IMR-90 (cell line): ENCODE data around the gene KCNK4.

Source experiments
- CEBPB ChIP-seq: IDR thresholded peaks from 2 replicates; pipeline ENCODE4 v1.6.1; 2012; ENCODE audit warnings: low read depth, low read length, improper control_type of control experiment
- CHD1 ChIP-seq: IDR thresholded peaks from 2 replicates; pipeline ENCODE4 v1.6.1; 2012; ENCODE audit warnings: low read depth, low read length, improper control_type of control experiment
- MAFK ChIP-seq: IDR thresholded peaks from 2 replicates; pipeline ENCODE4 v1.6.1; 2012; ENCODE audit warnings: low read depth, low read length, improper control_type of control experiment
- NFE2L2 ChIP-seq: fragments of 150-350 bp; IDR thresholded peaks from 2 replicates; pipeline ENCODE4 v1.6.1; 2016; ENCODE audit warnings: low read depth, mild to moderate bottlenecking, low read length
- POLR2A ChIP-seq: IDR thresholded peaks from 2 replicates; pipeline ENCODE4 v1.6.1; 2012; ENCODE audit warnings: mild to moderate bottlenecking, low read depth, low read length
- RFX5 ChIP-seq: IDR thresholded peaks from 2 replicates; pipeline ENCODE4 v1.8.0; 2012; ENCODE audit warnings: low read depth, mild to moderate bottlenecking, low read length, moderate library complexity
- SMC3 ChIP-seq: fragments of 150-350 bp; IDR thresholded peaks from 2 replicates; pipeline ENCODE4 v1.6.1; 2016; ENCODE audit warnings: low read depth, mild to moderate bottlenecking, antibody characterized with exemption, low read length, moderate library complexity
- TF ChIP-seq, protein P1 (sequence below): conservative IDR thresholded peaks from 2 replicates; pipeline ENCODE4 v1.5.1; 2012; ENCODE audit warnings: mild to moderate bottlenecking, low read depth, low read length, improper control_type of control experiment
- TF ChIP-seq, protein P2 (sequence below): fragments of 150-350 bp; IDR thresholded peaks from 2 replicates; pipeline ENCODE4 v1.6.1; 2016; ENCODE audit warnings: low read depth, mild to moderate bottlenecking, low read length, moderate library complexity, borderline replicate concordance

DNA sequence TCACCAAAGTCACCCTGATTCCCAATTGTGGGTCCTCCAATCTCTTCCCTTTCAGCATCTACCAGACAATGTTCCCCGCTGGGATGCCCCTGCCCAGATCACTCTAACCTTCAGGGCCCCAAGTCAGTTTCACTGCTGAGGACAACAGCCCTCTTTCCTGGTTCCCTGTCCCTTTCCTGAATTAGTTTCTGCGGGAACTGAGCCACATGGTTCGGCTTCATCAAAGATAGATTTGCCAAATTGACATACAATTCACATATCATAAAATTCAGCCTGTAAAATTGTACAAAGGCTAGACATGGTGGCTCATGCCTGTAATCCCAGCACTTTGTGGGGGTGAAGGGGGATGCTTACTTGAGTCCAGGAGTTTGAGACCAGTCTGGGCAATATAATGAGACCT, 36.9 kb downstream of the KCNK4 start:
- no peak for TF ChIP-seq SMC3
- TF ChIP-seq, protein P1, sequence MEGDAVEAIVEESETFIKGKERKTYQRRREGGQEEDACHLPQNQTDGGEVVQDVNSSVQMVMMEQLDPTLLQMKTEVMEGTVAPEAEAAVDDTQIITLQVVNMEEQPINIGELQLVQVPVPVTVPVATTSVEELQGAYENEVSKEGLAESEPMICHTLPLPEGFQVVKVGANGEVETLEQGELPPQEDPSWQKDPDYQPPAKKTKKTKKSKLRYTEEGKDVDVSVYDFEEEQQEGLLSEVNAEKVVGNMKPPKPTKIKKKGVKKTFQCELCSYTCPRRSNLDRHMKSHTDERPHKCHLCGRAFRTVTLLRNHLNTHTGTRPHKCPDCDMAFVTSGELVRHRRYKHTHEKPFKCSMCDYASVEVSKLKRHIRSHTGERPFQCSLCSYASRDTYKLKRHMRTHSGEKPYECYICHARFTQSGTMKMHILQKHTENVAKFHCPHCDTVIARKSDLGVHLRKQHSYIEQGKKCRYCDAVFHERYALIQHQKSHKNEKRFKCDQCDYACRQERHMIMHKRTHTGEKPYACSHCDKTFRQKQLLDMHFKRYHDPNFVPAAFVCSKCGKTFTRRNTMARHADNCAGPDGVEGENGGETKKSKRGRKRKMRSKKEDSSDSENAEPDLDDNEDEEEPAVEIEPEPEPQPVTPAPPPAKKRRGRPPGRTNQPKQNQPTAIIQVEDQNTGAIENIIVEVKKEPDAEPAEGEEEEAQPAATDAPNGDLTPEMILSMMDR: no peak
- no peak for TF ChIP-seq RFX5
- no peak for TF ChIP-seq POLR2A
- no peak for TF ChIP-seq CHD1
- TF ChIP-seq MAFK: no peak
- no peak for TF ChIP-seq CEBPB
- no peak for TF ChIP-seq NFE2L2
- TF ChIP-seq, protein P2, sequence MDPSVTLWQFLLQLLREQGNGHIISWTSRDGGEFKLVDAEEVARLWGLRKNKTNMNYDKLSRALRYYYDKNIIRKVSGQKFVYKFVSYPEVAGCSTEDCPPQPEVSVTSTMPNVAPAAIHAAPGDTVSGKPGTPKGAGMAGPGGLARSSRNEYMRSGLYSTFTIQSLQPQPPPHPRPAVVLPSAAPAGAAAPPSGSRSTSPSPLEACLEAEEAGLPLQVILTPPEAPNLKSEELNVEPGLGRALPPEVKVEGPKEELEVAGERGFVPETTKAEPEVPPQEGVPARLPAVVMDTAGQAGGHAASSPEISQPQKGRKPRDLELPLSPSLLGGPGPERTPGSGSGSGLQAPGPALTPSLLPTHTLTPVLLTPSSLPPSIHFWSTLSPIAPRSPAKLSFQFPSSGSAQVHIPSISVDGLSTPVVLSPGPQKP: no peak
